Fibroblast of lung (primary cell): Measurements from ENCODE around the gene AOC3. TPM values are rescaled to one million over a fixed set of nuclear protein-coding genes. Genes with fewer than 3 reads are reported as not detected.
"Not testable (repeated sequence)": the region's sequence is repeated elsewhere in the genome, so short reads cannot be mapped to it uniquely, and the experiment has no call there.

Experiments used
- DNase-seq, 2 donors: peaks; one replicate each; pipeline versions ENCODE4 v3.0.0 to v3.0.0-alpha.2; 2010; ENCODE audit warnings: low read depth in 2 of 2
- H2AFZ ChIP-seq: 2 replicates; pipeline ENCODE4 v1.5.1; 2012; ENCODE audit warnings: low read length, control low read depth, inconsistent platforms
- H3K27ac ChIP-seq: 2 replicates; pipeline ENCODE4 v1.5.1; 2011; ENCODE audit warnings: low read length, control low read depth; ENCODE audit not compliant: insufficient read depth
- H3K27me3 ChIP-seq: 2 replicates; pipeline ENCODE4 v1.5.1; 2011; ENCODE audit warnings: mild to moderate bottlenecking, low read length; ENCODE audit not compliant: control insufficient read depth, insufficient read depth
- H3K36me3 ChIP-seq: 2 replicates; pipeline ENCODE4 v1.5.1; 2011; ENCODE audit warnings: low read length; ENCODE audit not compliant: control insufficient read depth, insufficient read depth
- H3K4me1 ChIP-seq: 2 replicates; pipeline ENCODE4 v1.5.1; 2011; ENCODE audit warnings: low read length; ENCODE audit not compliant: control insufficient read depth, insufficient read depth; ENCODE audit errors: extremely low read depth
- H3K4me2 ChIP-seq: 2 replicates; pipeline ENCODE4 v1.5.1; 2011; ENCODE audit warnings: low read length, control low read depth; ENCODE audit not compliant: insufficient read depth; ENCODE audit errors: extremely low read depth
- H3K4me3 ChIP-seq, 4 experiments: fragments of 200-600 bp in 1 of 4; sonication (generic) in 1 of 4; replicated peaks in 1 of 4; 2 replicates each; pipeline ENCODE4 v1.5.1; 2011 to 2016; ENCODE audit warnings: low read length in 4 of 4, low read depth in 3 of 4, mild to moderate bottlenecking in 3 of 4, control low read depth in 2 of 4, inconsistent platforms in 1 of 4, mixed read lengths in 1 of 4; ENCODE audit not compliant: insufficient read depth in 1 of 4; ENCODE audit errors: control extremely low read depth in 1 of 4
- H3K79me2 ChIP-seq: 2 replicates; pipeline ENCODE4 v1.5.1; 2012; ENCODE audit warnings: mild to moderate bottlenecking, low read length, inconsistent platforms; ENCODE audit not compliant: control insufficient read depth, insufficient read depth
- H3K9ac ChIP-seq: 2 replicates; pipeline ENCODE4 v1.5.1; 2011; ENCODE audit warnings: mild to moderate bottlenecking, low read length, control low read depth; ENCODE audit not compliant: insufficient read depth
- H3K9me3 ChIP-seq: 2 replicates; pipeline ENCODE4 v1.5.1; 2012; ENCODE audit warnings: low read depth, low read length; ENCODE audit not compliant: control insufficient read depth, insufficient read depth
- H4K20me1 ChIP-seq: 2 replicates; pipeline ENCODE4 v1.5.1; 2011; ENCODE audit warnings: low read length; ENCODE audit not compliant: control insufficient read depth, insufficient read depth; ENCODE audit errors: extremely low read depth
- CTCF ChIP-seq, 2 donors: IDR thresholded peaks in 1 of 2; conservative IDR thresholded peaks in 1 of 2; 1 replicate in 1 of 2; 2 replicates in 1 of 2; pipeline ENCODE4 v1.5.1; 2011 to 2012; ENCODE audit warnings: low read length in 2 of 2, control low read depth in 1 of 2, inconsistent platforms in 1 of 2, low read depth in 1 of 2, mild to moderate bottlenecking in 1 of 2
- EZH2 ChIP-seq: IDR thresholded peaks from 2 replicates; pipeline ENCODE4 v1.5.1; 2012; ENCODE audit warnings: low read length, control low read depth, mild to moderate bottlenecking; ENCODE audit errors: missing control alignments
- polyA plus RNA-seq, 2 donors: library from polyadenylated mRNA; depleted of rRNA in 1 of 2; stranded (reverse) in 1 of 2; unstranded in 1 of 2; fragments of >200 nt; gene quantifications; 2 replicates each; pipeline ENCODE4 v1.2.1, GENCODE V29; 2011 to 2012; ENCODE audit warnings: missing spikeins in 1 of 2
- total RNA-seq: library from RNA; depleted of rRNA; stranded (reverse); fragments of >200 nt; gene quantifications from 2 replicates; pipeline ENCODE4 v1.2.1, GENCODE V29; 2014

The AOC3 gene
- total and polyA plus RNA-seq, 2 donors (not counting 1 experiment from before 2014, with no cell fraction given), result 0.17 to 3.5 TPM

- no peak overlapping the region for H3K4me3 ChIP-seq
- no peak for TF ChIP-seq EZH2
- no peak for TF ChIP-seq CTCF (conservative IDR thresholded peaks at IDR 0.05 in 1 of 2, IDR thresholded peaks at IDR 0.05 in 1 of 2; ENCODE audit: low read depth in 1 of 2, low read length in 2 of 2)
- H3K4me2 ChIP-seq, result no peak overlapping the region
- no peaks in the 10 kb centered on the region for H3K27me3 ChIP-seq
- H3K9me3 ChIP-seq, result no peaks in the 10 kb centered on the region
- H3K27ac ChIP-seq, result no peak overlapping the region
- no peaks in the 10 kb centered on the region for H3K36me3 ChIP-seq
- no peaks in the 10 kb centered on the region for H4K20me1 ChIP-seq
- no peak for DNase-seq
- no peak overlapping the region for H3K9ac ChIP-seq
- no peaks in the 10 kb centered on the region for H3K79me2 ChIP-seq
- peaks cover 4% of the 10 kb centered on the region for H3K4me1 ChIP-seq
- no peak overlapping the region for H2AFZ ChIP-seq
Measured at GRCh38 chr17:42866631-42867575, 15.9 kb downstream of the AOC3 start.

- not testable (repeated sequence) for H3K79me2 ChIP-seq, DNase-seq, H3K4me1 ChIP-seq, H3K9me3 ChIP-seq, H3K4me3 ChIP-seq, H3K27ac ChIP-seq, H3K36me3 ChIP-seq, H3K9ac ChIP-seq, H2AFZ ChIP-seq, H3K4me2 ChIP-seq, H3K27me3 ChIP-seq, H4K20me1 ChIP-seq
Measured at GRCh38 chr17:42867694-42868261, 16.8 kb downstream of the AOC3 start.

- no peaks in the 10 kb centered on the region for H3K36me3 ChIP-seq
- peaks cover 4% of the 10 kb centered on the region for H3K4me1 ChIP-seq
- no peaks in the 10 kb centered on the region for H3K27me3 ChIP-seq
- TF ChIP-seq EZH2, result no peak
- TF ChIP-seq CTCF (conservative IDR thresholded peaks at IDR 0.05 in 1 of 2, IDR thresholded peaks at IDR 0.05 in 1 of 2; ENCODE audit: low read depth in 1 of 2, low read length in 2 of 2), result no peak
- H3K4me3 ChIP-seq, result no peak overlapping the region
- no peaks in the 10 kb centered on the region for H3K9me3 ChIP-seq
- H3K9ac ChIP-seq, result no peak overlapping the region
- H3K79me2 ChIP-seq, result no peaks in the 10 kb centered on the region
- no peaks in the 10 kb centered on the region for H4K20me1 ChIP-seq
- no peak for DNase-seq
- H3K4me2 ChIP-seq, result no peak overlapping the region
- no peak overlapping the region for H3K27ac ChIP-seq
- H2AFZ ChIP-seq, result no peak overlapping the region
Measured at GRCh38 chr17:42868338-42868737, 17.3 kb downstream of the AOC3 start.
